Natural killer cell (primary cell): Measurements from ENCODE around the gene SPACA6. TPM values are rescaled to one million over a fixed set of nuclear protein-coding genes. Genes with fewer than 3 reads are reported as not detected.

Experiments used
- ATAC-seq, 3 donors: fragments of 150-1000 bp in 2 of 3; fragments of 200-7000 bp in 1 of 3; cut with Tn5 transposase; 1 replicate in 1 of 3; 2 replicates in 2 of 3; pipeline ENCODE4 v1.10.0; 2021; ENCODE audit warnings: mild to moderate bottlenecking in 2 of 3, moderate library complexity in 2 of 3
- DNase-seq, 2 donors: peaks; one replicate each; pipeline versions ENCODE4 v3.0.0 to v3.0.0-alpha.2; 2013 to 2021; ENCODE audit warnings: mixed read lengths in 1 of 2
- H3K27ac ChIP-seq: one replicate; pipeline ENCODE4 v1.5.1; 2013; ENCODE audit warnings: mild to moderate bottlenecking, low read length
- H3K27me3 ChIP-seq: one replicate; pipeline ENCODE4 v1.6.1; 2013; ENCODE audit warnings: low read length; ENCODE audit not compliant: control insufficient read depth, insufficient read depth
- H3K36me3 ChIP-seq: one replicate; pipeline ENCODE4 v1.6.1; 2013; ENCODE audit warnings: low read length; ENCODE audit not compliant: control insufficient read depth, insufficient read depth
- H3K4me1 ChIP-seq: one replicate; pipeline ENCODE4 v1.6.1; 2013; ENCODE audit warnings: low read length; ENCODE audit not compliant: control insufficient read depth, insufficient read depth
- H3K4me3 ChIP-seq: one replicate; pipeline ENCODE4 v1.5.1; 2013; ENCODE audit warnings: low read length
- H3K9me3 ChIP-seq: one replicate; pipeline ENCODE4 v1.6.1; 2013; ENCODE audit warnings: low read length; ENCODE audit not compliant: control insufficient read depth, insufficient read depth
- H3K27ac Mint-ChIP-seq, 2 donors: one replicate each; pipeline ENCODE4 v1.8.0; 2022; ENCODE audit warnings: mild to moderate bottlenecking in 2 of 2, mixed read lengths in 2 of 2, moderate library complexity in 1 of 2
- H3K27me3 Mint-ChIP-seq, 2 donors: one replicate each; pipeline ENCODE4 v1.8.0; 2022; ENCODE audit warnings: low read depth in 2 of 2, mixed read lengths in 2 of 2
- H3K36me3 Mint-ChIP-seq: one replicate; pipeline ENCODE4 v1.8.0; 2022; ENCODE audit warnings: mixed read lengths
- H3K4me1 Mint-ChIP-seq, 2 donors: one replicate each; pipeline ENCODE4 v1.8.0; 2022; ENCODE audit warnings: mixed read lengths in 2 of 2
- H3K4me3 Mint-ChIP-seq: one replicate; pipeline ENCODE4 v1.8.0; 2022; ENCODE audit warnings: mild to moderate bottlenecking, moderate library complexity, mixed read lengths
- H3K9me3 Mint-ChIP-seq, 2 donors: one replicate each; pipeline ENCODE4 v1.8.0; 2022; ENCODE audit warnings: mixed read lengths in 2 of 2
- WGBS: methylation state at CpG from one replicate; pipeline ENCODE4 v1.1.7; 2013; ENCODE audit warnings: missing lambda C conversion rate; ENCODE audit not compliant: insufficient coverage; 5-methylcytosine and 5-hydroxymethylcytosine counted together
- intact Hi-C: fragments of 100-400 bp; cut with micrococcal nuclease; formaldehyde crosslinking; loops from one replicate; pipeline ENCODE4 v1.14.2; 2022
- total RNA-seq, 4 donors: library from RNA; stranded (reverse); fragments of 120-200 nt in 1 of 4; gene quantifications; one replicate each; pipeline versions ENCODE4 v1.2.3 to v1.2.4, GENCODE V29; 2013 to 2022
- TF ChIP-seq, protein P1 (sequence below): fragments of 200-600 bp; IDR thresholded peaks from one replicate; pipeline ENCODE4 v1.8.0; 2022; ENCODE audit warnings: antibody characterized with exemption

Gene SPACA6
- total RNA-seq, 3 donors from 2014 or later (not counting 1 experiment from before 2014, with no cell fraction given), result 2.2 to 9.4 (median 3.7) TPM

- Histone ChIP-seq H3K27me3 (no peaks in the 10 kb centered on the region), H3K4me1 (peaks cover 6% of the 10 kb centered on the region), H3K27ac (no peak overlapping the region), H3K9me3 (peaks cover 4% of the 10 kb centered on the region), H3K36me3 (no peaks in the 10 kb centered on the region), H3K4me3 (no peak overlapping the region)
- no peaks in the 10 kb centered on the region for H3K36me3 Mint-ChIP-seq
- ATAC-seq, result no peak
- intact Hi-C loops, result no loop called here
- TF ChIP-seq, protein P1, sequence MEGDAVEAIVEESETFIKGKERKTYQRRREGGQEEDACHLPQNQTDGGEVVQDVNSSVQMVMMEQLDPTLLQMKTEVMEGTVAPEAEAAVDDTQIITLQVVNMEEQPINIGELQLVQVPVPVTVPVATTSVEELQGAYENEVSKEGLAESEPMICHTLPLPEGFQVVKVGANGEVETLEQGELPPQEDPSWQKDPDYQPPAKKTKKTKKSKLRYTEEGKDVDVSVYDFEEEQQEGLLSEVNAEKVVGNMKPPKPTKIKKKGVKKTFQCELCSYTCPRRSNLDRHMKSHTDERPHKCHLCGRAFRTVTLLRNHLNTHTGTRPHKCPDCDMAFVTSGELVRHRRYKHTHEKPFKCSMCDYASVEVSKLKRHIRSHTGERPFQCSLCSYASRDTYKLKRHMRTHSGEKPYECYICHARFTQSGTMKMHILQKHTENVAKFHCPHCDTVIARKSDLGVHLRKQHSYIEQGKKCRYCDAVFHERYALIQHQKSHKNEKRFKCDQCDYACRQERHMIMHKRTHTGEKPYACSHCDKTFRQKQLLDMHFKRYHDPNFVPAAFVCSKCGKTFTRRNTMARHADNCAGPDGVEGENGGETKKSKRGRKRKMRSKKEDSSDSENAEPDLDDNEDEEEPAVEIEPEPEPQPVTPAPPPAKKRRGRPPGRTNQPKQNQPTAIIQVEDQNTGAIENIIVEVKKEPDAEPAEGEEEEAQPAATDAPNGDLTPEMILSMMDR, result no peak
- no peak overlapping the region for H3K27ac Mint-ChIP-seq
- H3K4me1 Mint-ChIP-seq, result no peaks in the 10 kb centered on the region
- no peak for DNase-seq
- no peak overlapping the region for H3K4me3 Mint-ChIP-seq
- peaks cover 0 to 4% of the 10 kb centered on the region in 2 donors for H3K27me3 Mint-ChIP-seq
- 91% methylated on average over 6 of the region's 7 CpGs for WGBS
- peaks cover 2 to 3% of the 10 kb centered on the region in 2 donors for H3K9me3 Mint-ChIP-seq
Measured at GRCh38 chr19:51750400-51751094, 57.4 kb downstream of the SPACA6 start.

- intact Hi-C loops, result no loop called here
- peaks cover 4% of the 10 kb centered on the region for H3K9me3 ChIP-seq
- no peaks in the 10 kb centered on the region for H3K36me3 Mint-ChIP-seq
- H3K36me3 ChIP-seq, result no peaks in the 10 kb centered on the region
- H3K27me3 Mint-ChIP-seq, result peaks cover 0 to 4% of the 10 kb centered on the region in 2 donors
- H3K4me1 ChIP-seq, result peaks cover 6% of the 10 kb centered on the region
- H3K27me3 ChIP-seq, result no peaks in the 10 kb centered on the region
- peak within 1 kb of the TSS; percentile 40 for H3K4me3 Mint-ChIP-seq
- peak in 1 of 3 donors; percentile 52 for ATAC-seq
- H3K27ac ChIP-seq, result peak within 1 kb of the TSS; percentile 22
- 100% methylated on average over 2 of the region's 2 CpGs for WGBS
- peaks cover 2 to 3% of the 10 kb centered on the region in 2 donors for H3K9me3 Mint-ChIP-seq
- TF ChIP-seq, protein P1, result no peak
- H3K4me3 ChIP-seq, result no peak within 1 kb of the TSS
- H3K4me1 Mint-ChIP-seq, result no peaks in the 10 kb centered on the region
- no peak for DNase-seq
- H3K27ac Mint-ChIP-seq, result peak within 1 kb of the TSS in 1 of 2 donors; percentile 41
Measured at GRCh38 chr19:51751655-51752054, 58.5 kb downstream of the SPACA6 start, which contains the start of gene FPR1. FPR1 (minus strand) TSS chr19:51751878; CDS start chr19:51746994, 4,884 bp downstream.

GRCh38 chr19:51754109-51754508 is 61.0 kb downstream of the SPACA6 start:
- H3K36me3 ChIP-seq, result no peaks in the 10 kb centered on the region
- Mint-ChIP-seq H3K4me3 (no peak overlapping the region), H3K27ac (no peak overlapping the region), H3K4me1 (no peaks in the 10 kb centered on the region), H3K9me3 (peaks cover 2 to 3% of the 10 kb centered on the region in 2 donors), H3K27me3 (peaks cover 0 to 4% of the 10 kb centered on the region in 2 donors), H3K36me3 (no peaks in the 10 kb centered on the region)
- ATAC-seq, result no peak
- DNase-seq, result no peak
- no peaks in the 10 kb centered on the region for H3K27me3 ChIP-seq
- intact Hi-C loops, result no loop called here
- no peak overlapping the region for H3K4me3 ChIP-seq
- TF ChIP-seq, protein P1, result no peak
- 89% methylated on average over 6 of the region's 6 CpGs for WGBS
- H3K27ac ChIP-seq, result peak overlapping the region; percentile 15
- H3K4me1 ChIP-seq, result peaks cover 6% of the 10 kb centered on the region
- H3K9me3 ChIP-seq, result peaks cover 4% of the 10 kb centered on the region
